HEK293T (cell line): Measurements from ENCODE around the gene UGT1A10.

Experiments
- BHLHE40 ChIP-seq: fragments of 450-650 bp; IDR thresholded peaks from 2 replicates; pipeline ENCODE4 v1.6.1; 2016; ENCODE audit warnings: mild to moderate bottlenecking, moderate library complexity, borderline replicate concordance
- SP1 ChIP-seq: fragments of 450-650 bp; IDR thresholded peaks from 2 replicates; pipeline ENCODE4 v1.6.1; 2017

GRCh38 chr2:233803994-233804393, 167.7 kb downstream of the UGT1A10 start:
- TF ChIP-seq BHLHE40, result no peak
- no peak for TF ChIP-seq SP1
